RPMI7951 (cell line): ENCODE measurements around the gene SPATA33. TPM values are rescaled to one million over a fixed set of nuclear protein-coding genes. Genes with fewer than 3 reads are reported as not detected.
A peak's percentile ranks its signal among the peaks of the same experiment; 100 is the strongest.
"Not testable (repeated sequence)": the region's sequence is repeated elsewhere in the genome, so short reads cannot be mapped to it uniquely, and the experiment has no call there.

Experiments
- DNase-seq: peaks from one replicate; pipeline ENCODE4 v3.0.0-alpha.2; 2012; ENCODE audit warnings: low read depth
- total RNA-seq: library from RNA; depleted of rRNA; stranded (reverse); fragments of >200 nt; shearing (Covaris generic); gene quantifications from 2 replicates; pipeline ENCODE4 v1.2.3, GENCODE V29; 2014

SPATA33 gene
- total RNA-seq, 1 experiment from 2014 or later, result 5.5 TPM

- no peak for DNase-seq
Observed at GRCh38 chr16:89629827-89630610, 27.6 kb upstream of the SPATA33 start.

- DNase-seq, result peak; percentile 97
Observed at GRCh38 chr16:89633064-89633631, 24.5 kb upstream of the SPATA33 start.

- DNase-seq, result not testable (repeated sequence)
Observed at GRCh38 chr16:89634463-89635385, 22.9 kb upstream of the SPATA33 start.

- DNase-seq, result no peak
Observed at GRCh38 chr16:89636663-89637062, 21.0 kb upstream of the SPATA33 start.

GRCh38 chr16:89637379-89637778, 20.3 kb upstream of the SPATA33 start:
- no peak for DNase-seq

GRCh38 chr16:89638455-89638854, 19.2 kb upstream of the SPATA33 start:
- DNase-seq, result no peak

GRCh38 chr16:89639385-89639784, 18.3 kb upstream of the SPATA33 start:
- no peak for DNase-seq

GRCh38 chr16:89641458-89642119, 16.0 kb upstream of the SPATA33 start:
- no peak for DNase-seq

GRCh38 chr16:89642574-89642973, 15.1 kb upstream of the SPATA33 start:
- DNase-seq, result no peak

- DNase-seq, result no peak
Observed at GRCh38 chr16:89643769-89644300, 13.8 kb upstream of the SPATA33 start.

- DNase-seq, result no peak
Observed at GRCh38 chr16:89645122-89645521, 12.5 kb upstream of the SPATA33 start.

- no peak for DNase-seq
Observed at GRCh38 chr16:89646270-89646669, 11.4 kb upstream of the SPATA33 start.

- DNase-seq, result no peak
Observed at GRCh38 chr16:89646906-89647305, 10.7 kb upstream of the SPATA33 start.

- DNase-seq, result no peak
Observed at GRCh38 chr16:89651584-89651983, 6.1 kb upstream of the SPATA33 start.

GRCh38 chr16:89653656-89654295, 3.9 kb upstream of the SPATA33 start:
- no peak for DNase-seq

GRCh38 chr16:89655062-89655643, 2.5 kb upstream of the SPATA33 start:
- DNase-seq, result no peak

GRCh38 chr16:89656435-89657121, 1.1 kb upstream of the SPATA33 start:
- no peak for DNase-seq

- DNase-seq, result no peak
Observed at GRCh38 chr16:89658221-89658879, 714 bp downstream of the SPATA33 start.

- DNase-seq, result no peak
Observed at GRCh38 chr16:89660146-89660545, 2.5 kb downstream of the SPATA33 start.

GRCh38 chr16:89661215-89661614, 3.6 kb downstream of the SPATA33 start:
- no peak for DNase-seq
